ENCODE results near the gene CNTNAP2.
"Not testable (repeated sequence)": the region's sequence is repeated elsewhere in the genome, so short reads cannot be mapped to it uniquely, and the experiment has no call there.

Gene CNTNAP2

GRCh38 chr7:147579148-147579547, 1462.5 kb downstream of the CNTNAP2 start:
- peaks cover 5 to 12% of the 10 kb centered on the region in 2 donors for H3K9me3 Mint-ChIP-seq
- no peaks in the 10 kb centered on the region for H3K4me1 Mint-ChIP-seq
- H3K27me3 Mint-ChIP-seq, result no peaks in the 10 kb centered on the region
- ATAC-seq (no peak), DNase-seq (no peak)
- no peak overlapping the region for H3K4me3 Mint-ChIP-seq
- H3K27ac Mint-ChIP-seq, result no peak overlapping the region

GRCh38 chr7:147584771-147585193, 1468.2 kb downstream of the CNTNAP2 start:
- Mint-ChIP-seq H3K9me3 (no peaks in the 10 kb centered on the region), H3K27me3 (no peaks in the 10 kb centered on the region), H3K4me3 (no peak overlapping the region), H3K27ac (no peak overlapping the region), H3K4me1 (no peaks in the 10 kb centered on the region)
- DNase-seq (no peak), ATAC-seq (no peak)

GRCh38 chr7:147586110-147586509, 1469.5 kb downstream of the CNTNAP2 start:
- no peaks in the 10 kb centered on the region for H3K27me3 Mint-ChIP-seq
- no peak for ATAC-seq
- peaks cover 0 to under 1% of the 10 kb centered on the region in 2 donors for H3K9me3 Mint-ChIP-seq
- H3K4me3 Mint-ChIP-seq, result no peak overlapping the region
- DNase-seq, result no peak
- H3K27ac Mint-ChIP-seq, result no peak overlapping the region
- H3K4me1 Mint-ChIP-seq, result no peaks in the 10 kb centered on the region

GRCh38 chr7:147586526-147586925, 1469.9 kb downstream of the CNTNAP2 start:
- ATAC-seq (no peak), DNase-seq (no peak)
- Mint-ChIP-seq H3K4me1 (no peaks in the 10 kb centered on the region), H3K4me3 (no peak overlapping the region), H3K27me3 (no peaks in the 10 kb centered on the region), H3K9me3 (peaks cover 0 to 5% of the 10 kb centered on the region in 2 donors), H3K27ac (no peak overlapping the region)

- Mint-ChIP-seq H3K4me3 (no peak overlapping the region), H3K27me3 (no peaks in the 10 kb centered on the region), H3K4me1 (no peaks in the 10 kb centered on the region), H3K27ac (no peak overlapping the region), H3K9me3 (peaks cover 0 to 23% of the 10 kb centered on the region in 2 donors)
- DNase-seq, result no peak
- no peak for ATAC-seq
These were observed 1476.9 kb downstream of the CNTNAP2 start for GRCh38 chr7:147593271-147594057.

GRCh38 chr7:147595042-147595441, 1478.4 kb downstream of the CNTNAP2 start:
- Mint-ChIP-seq H3K4me1 (no peaks in the 10 kb centered on the region), H3K27me3 (no peaks in the 10 kb centered on the region)

GRCh38 chr7:147598687-147599086, 1482.1 kb downstream of the CNTNAP2 start:
- peaks cover 12 to 17% of the 10 kb centered on the region in 2 donors for H3K9me3 Mint-ChIP-seq
- DNase-seq, H3K4me3 Mint-ChIP-seq, ATAC-seq, H3K27me3 Mint-ChIP-seq, H3K27ac Mint-ChIP-seq, H3K4me1 Mint-ChIP-seq: not testable (repeated sequence)

More at GRCh38 chr7:147595042-147595441, 1478.4 kb downstream of the CNTNAP2 start:
- no peak overlapping the region for H3K27ac Mint-ChIP-seq
- H3K4me3 Mint-ChIP-seq, result no peak overlapping the region
- H3K9me3 Mint-ChIP-seq, result peaks cover 9 to 24% of the 10 kb centered on the region in 2 donors
- ATAC-seq (no peak), DNase-seq (no peak)

- no peak for DNase-seq
- H3K27ac Mint-ChIP-seq, result no peak overlapping the region
- H3K4me1 Mint-ChIP-seq, result no peaks in the 10 kb centered on the region
- H3K9me3 Mint-ChIP-seq, result peaks cover under 1 to 14% of the 10 kb centered on the region in 2 donors
- H3K4me3 Mint-ChIP-seq, result no peak overlapping the region
- H3K27me3 Mint-ChIP-seq, result no peaks in the 10 kb centered on the region
- no peak for ATAC-seq
These were observed 1488.7 kb downstream of the CNTNAP2 start for GRCh38 chr7:147605323-147605722.

- ATAC-seq (no peak), DNase-seq (no peak)
- no peaks in the 10 kb centered on the region for H3K4me1 Mint-ChIP-seq
- no peaks in the 10 kb centered on the region for H3K27me3 Mint-ChIP-seq
- H3K9me3 Mint-ChIP-seq, result peaks cover 0 to 14% of the 10 kb centered on the region in 2 donors
- no peak overlapping the region for H3K4me3 Mint-ChIP-seq
- no peak overlapping the region for H3K27ac Mint-ChIP-seq
These were observed 1490.7 kb downstream of the CNTNAP2 start for GRCh38 chr7:147607157-147607800.

GRCh38 chr7:147611431-147611830, 1494.8 kb downstream of the CNTNAP2 start:
- no peak for DNase-seq
- Mint-ChIP-seq H3K4me3 (no peak overlapping the region), H3K9me3 (peaks cover 0 to 10% of the 10 kb centered on the region in 2 donors), H3K27ac (no peak overlapping the region), H3K27me3 (no peaks in the 10 kb centered on the region), H3K4me1 (no peaks in the 10 kb centered on the region)
- ATAC-seq, result no peak

GRCh38 chr7:147635288-147635687, 1518.7 kb downstream of the CNTNAP2 start:
- H3K9me3 Mint-ChIP-seq, result peaks cover 22 to 29% of the 10 kb centered on the region in 2 donors
- no peak overlapping the region for H3K4me3 Mint-ChIP-seq
- no peaks in the 10 kb centered on the region for H3K27me3 Mint-ChIP-seq
- H3K4me1 Mint-ChIP-seq, result no peaks in the 10 kb centered on the region
- DNase-seq (no peak), ATAC-seq (no peak)
- H3K27ac Mint-ChIP-seq, result no peak overlapping the region

- Mint-ChIP-seq H3K9me3 (peaks cover 20 to 33% of the 10 kb centered on the region in 2 donors), H3K4me3 (no peak overlapping the region), H3K4me1 (no peaks in the 10 kb centered on the region), H3K27ac (no peak overlapping the region), H3K27me3 (no peaks in the 10 kb centered on the region)
- no peak for ATAC-seq
- no peak for DNase-seq
These were observed 1520.0 kb downstream of the CNTNAP2 start for GRCh38 chr7:147636553-147636952.

- no peak for ATAC-seq
- no peaks in the 10 kb centered on the region for H3K27me3 Mint-ChIP-seq
- H3K27ac Mint-ChIP-seq, result no peak overlapping the region
- H3K4me3 Mint-ChIP-seq, result no peak overlapping the region
- DNase-seq, result no peak
- H3K9me3 Mint-ChIP-seq, result peaks cover 12 to 31% of the 10 kb centered on the region in 2 donors
- H3K4me1 Mint-ChIP-seq, result no peaks in the 10 kb centered on the region
These were observed 1522.0 kb downstream of the CNTNAP2 start for GRCh38 chr7:147638566-147638965.

- Mint-ChIP-seq H3K9me3 (peaks cover 12 to 27% of the 10 kb centered on the region in 2 donors), H3K4me3 (no peak overlapping the region)
- ATAC-seq, result no peak
These were observed 1522.4 kb downstream of the CNTNAP2 start for GRCh38 chr7:147639037-147639436.

GRCh38 chr7:147639751-147640150, 1523.2 kb downstream of the CNTNAP2 start:
- DNase-seq (no peak), ATAC-seq (no peak)
- Mint-ChIP-seq H3K4me1 (no peaks in the 10 kb centered on the region), H3K9me3 (peaks cover 12 to 24% of the 10 kb centered on the region in 2 donors), H3K4me3 (no peak overlapping the region), H3K27ac (no peak overlapping the region), H3K27me3 (no peaks in the 10 kb centered on the region)

More at GRCh38 chr7:147639037-147639436, 1522.4 kb downstream of the CNTNAP2 start:
- Mint-ChIP-seq H3K27me3 (no peaks in the 10 kb centered on the region), H3K4me1 (no peaks in the 10 kb centered on the region), H3K27ac (no peak overlapping the region)
- no peak for DNase-seq

GRCh38 chr7:147640821-147641220, 1524.2 kb downstream of the CNTNAP2 start:
- DNase-seq (no peak), ATAC-seq (no peak)
- Mint-ChIP-seq H3K27ac (no peak overlapping the region), H3K4me1 (no peaks in the 10 kb centered on the region), H3K4me3 (no peak overlapping the region), H3K9me3 (peaks cover 12 to 22% of the 10 kb centered on the region in 2 donors), H3K27me3 (no peaks in the 10 kb centered on the region)
